ENCODE measurements around the gene IGSF23.

IGSF23 gene

GRCh38 chr19:44609219-44609618 is 4.1 kb upstream of the IGSF23 start:
- no peak for TF ChIP-seq TSHZ2 (CRISPR knock-in tag; IDR thresholded peaks at IDR 0.05)
- TF ChIP-seq RARB (CRISPR knock-in tag; IDR thresholded peaks at IDR 0.05), result no peak
- no peak for TF ChIP-seq BACH2 (CRISPR knock-in tag; IDR thresholded peaks at IDR 0.05; ENCODE audit: borderline replicate concordance)
- no peak for TF ChIP-seq ISL1 (CRISPR knock-in tag; IDR thresholded peaks at IDR 0.05)
- TF ChIP-seq TOX (CRISPR knock-in tag; IDR thresholded peaks at IDR 0.05; ENCODE audit: borderline replicate concordance), result no peak
- no peak for TF ChIP-seq ZFP30 (CRISPR knock-in tag; IDR thresholded peaks at IDR 0.05)
- TF ChIP-seq ARNTL (CRISPR knock-in tag; IDR thresholded peaks at IDR 0.05; ENCODE audit: borderline replicate concordance, low read depth), result no peak
- no peak for TF ChIP-seq SNAI2 (CRISPR knock-in tag; IDR thresholded peaks at IDR 0.05)
- no peak for TF ChIP-seq TCF4 (CRISPR knock-in tag; IDR thresholded peaks at IDR 0.05; ENCODE audit: borderline replicate concordance)
- no peak for ATAC-seq

GRCh38 chr19:44610497-44610896 is 2.9 kb upstream of the IGSF23 start:
- peak; percentile 62 for ATAC-seq

DNA sequence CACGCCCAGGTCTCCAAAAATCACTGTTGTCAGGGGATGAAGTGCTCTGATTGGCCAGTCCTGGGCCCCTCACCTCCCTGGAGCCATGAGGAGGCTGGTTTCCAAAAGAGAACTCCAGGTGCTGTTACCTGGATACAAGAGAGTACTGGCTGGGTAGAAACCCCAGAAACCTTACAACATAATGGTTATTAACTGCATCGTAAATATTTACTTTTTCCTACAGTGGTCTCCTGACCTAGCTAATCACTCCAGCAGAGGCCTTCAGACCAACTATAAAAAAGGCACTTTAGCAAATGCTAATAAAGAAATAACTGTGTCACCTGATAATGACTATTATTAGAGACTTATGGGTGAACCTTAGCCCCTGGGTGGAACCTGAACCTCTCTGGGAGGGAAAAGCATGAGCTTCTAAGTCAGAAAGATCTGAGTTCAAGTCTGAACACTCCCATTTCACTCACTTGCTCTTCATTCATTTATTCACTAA is 1.5 kb upstream of the IGSF23 start:
- TF ChIP-seq PATZ1 (CRISPR knock-in tag; IDR thresholded peaks at IDR 0.05; ENCODE audit: borderline replicate concordance), result no peak
- no peak for TF ChIP-seq ISL1 (CRISPR knock-in tag; IDR thresholded peaks at IDR 0.05)
- TF ChIP-seq ZC3H10 (CRISPR knock-in tag; IDR thresholded peaks at IDR 0.05), result no peak
- TF ChIP-seq ZNF8 (CRISPR knock-in tag; IDR thresholded peaks at IDR 0.05), result no peak
- TF ChIP-seq GLIS3 (CRISPR knock-in tag; IDR thresholded peaks at IDR 0.05), result no peak
- TF ChIP-seq POU6F1 (CRISPR knock-in tag; IDR thresholded peaks at IDR 0.05; ENCODE audit: borderline replicate concordance, low read depth), result no peak
- TF ChIP-seq TSHZ2 (CRISPR knock-in tag; IDR thresholded peaks at IDR 0.05), result no peak
- TF ChIP-seq CSRNP3 (CRISPR knock-in tag; IDR thresholded peaks at IDR 0.05), result no peak
- TF ChIP-seq ZFP3 (CRISPR knock-in tag; IDR thresholded peaks at IDR 0.05), result no peak
- no peak for TF ChIP-seq SNAI2 (CRISPR knock-in tag; IDR thresholded peaks at IDR 0.05)
- TF ChIP-seq ESRRG (CRISPR knock-in tag; IDR thresholded peaks at IDR 0.05), result no peak
- TF ChIP-seq BACH2 (CRISPR knock-in tag; IDR thresholded peaks at IDR 0.05; ENCODE audit: borderline replicate concordance), result no peak
- TF ChIP-seq CREB5 (CRISPR knock-in tag; IDR thresholded peaks at IDR 0.05; ENCODE audit: low read depth), result no peak
- no peak for TF ChIP-seq CSDC2 (CRISPR knock-in tag; IDR thresholded peaks at IDR 0.05)
- TF ChIP-seq ZNF70 (CRISPR knock-in tag; IDR thresholded peaks at IDR 0.05), result no peak
- no peak for TF ChIP-seq RARB (CRISPR knock-in tag; IDR thresholded peaks at IDR 0.05)

More for the DNA sequence above, 1.5 kb upstream of the IGSF23 start:
- ATAC-seq, result no peak

Measured in SK-N-SH treated with all-trans-retinoic acid at 6 μM for 48 hours (cell line).